MM.1S (cell line): ENCODE data around the gene RAET1L.

Experiments used
- DNase-seq: peaks from one replicate; pipeline ENCODE4 v3.0.0-alpha.2; 2015
- H2AFZ ChIP-seq: fragments of 300-600 bp; sonication (generic); 2 replicates; pipeline ENCODE4 v1.6.0; 2016; ENCODE audit warnings: antibody characterized with exemption, low read length
- H3F3A ChIP-seq: fragments of 300-600 bp; sonication (generic); 2 replicates; pipeline ENCODE4 v1.6.1; 2016; ENCODE audit warnings: mild to moderate bottlenecking, antibody characterized with exemption, low read length, moderate library complexity, mixed read lengths; ENCODE audit not compliant: insufficient read depth
- H3K27ac ChIP-seq: fragments of 300-600 bp; sonication (generic); 2 replicates; pipeline ENCODE4 v1.5.1; 2016; ENCODE audit warnings: mild to moderate bottlenecking, low read length
- H3K27me3 ChIP-seq: fragments of 300-600 bp; sonication (generic); replicated peaks from 2 replicates; pipeline ENCODE4 v1.6.0; 2016; ENCODE audit warnings: low read length; ENCODE audit not compliant: insufficient read depth
- H3K36me3 ChIP-seq: fragments of 300-600 bp; sonication (generic); replicated peaks from 2 replicates; pipeline ENCODE4 v1.6.1; 2016; ENCODE audit warnings: mild to moderate bottlenecking, low read length, mixed read lengths; ENCODE audit not compliant: insufficient read depth
- H3K4me1 ChIP-seq: fragments of 300-600 bp; sonication (generic); 2 replicates; pipeline ENCODE4 v1.6.1; 2016; ENCODE audit warnings: low read length, mixed read lengths
- H3K4me2 ChIP-seq: fragments of 300-600 bp; sonication (generic); 2 replicates; pipeline ENCODE4 v1.6.0; 2016; ENCODE audit warnings: low read depth, low read length
- H3K4me3 ChIP-seq: fragments of 300-600 bp; sonication (generic); 2 replicates; pipeline ENCODE4 v1.5.1; 2016; ENCODE audit warnings: low read length, mixed read lengths
- H3K79me2 ChIP-seq: fragments of 300-600 bp; sonication (generic); 2 replicates; pipeline ENCODE4 v1.6.1; 2016; ENCODE audit warnings: mixed run types, low read length, mixed read lengths
- H3K9ac ChIP-seq: fragments of 300-600 bp; sonication (generic); 2 replicates; pipeline ENCODE4 v1.6.1; 2016; ENCODE audit warnings: low read length, mixed read lengths
- H3K9me2 ChIP-seq: fragments of 300-600 bp; sonication (generic); replicated peaks from 2 replicates; pipeline ENCODE4 v1.6.1; 2016; ENCODE audit warnings: mild to moderate bottlenecking, low read length, mixed read lengths; ENCODE audit not compliant: insufficient read depth
- H3K9me3 ChIP-seq: fragments of 300-600 bp; sonication (generic); replicated peaks from 2 replicates; pipeline ENCODE4 v1.6.1; 2016; ENCODE audit warnings: mild to moderate bottlenecking, low read length, mixed read lengths; ENCODE audit not compliant: insufficient read depth
- H4K20me1 ChIP-seq: fragments of 300-600 bp; sonication (generic); 2 replicates; pipeline ENCODE4 v1.6.1; 2016; ENCODE audit warnings: mild to moderate bottlenecking, low read length, moderate library complexity, mixed read lengths; ENCODE audit not compliant: insufficient read depth
- CTCF ChIP-seq: fragments of 300-600 bp; sonication (generic); IDR thresholded peaks from 2 replicates; pipeline ENCODE4 v1.5.1; 2016; ENCODE audit warnings: antibody characterized with exemption, low read length, mixed read lengths
- EZH2 ChIP-seq: fragments of 300-600 bp; sonication (generic); optimal IDR thresholded peaks from 2 replicates; pipeline ENCODE3; 2017; ENCODE audit warnings: low read depth, mild to moderate bottlenecking, antibody characterized with exemption, low read length, mixed read lengths
- EZH2phosphoT487 ChIP-seq: fragments of 300-600 bp; sonication (generic); IDR thresholded peaks from 2 replicates; pipeline ENCODE4 v1.6.1; 2018; ENCODE audit warnings: antibody characterized with exemption, low read length

The RAET1L gene

GRCh38 chr6:150046943-150047342 lies 21.6 kb upstream of the RAET1L start:
- Histone ChIP-seq H3K4me1 (no peaks in the 10 kb centered on the region), H3K4me3 (no peak overlapping the region), H3K27me3 (peaks cover 1% of the 10 kb centered on the region; the same call in 1 of the 2 replicates), H3K9ac (no peak overlapping the region), H3K4me2 (no peak overlapping the region), H3K36me3 (no peaks in the 10 kb centered on the region), H2AFZ (no peak overlapping the region), H3K9me2 (no peaks in the 10 kb centered on the region), H3K9me3 (no peaks in the 10 kb centered on the region), H4K20me1 (no peaks in the 10 kb centered on the region), H3F3A (no peaks in the 10 kb centered on the region), H3K27ac (no peak overlapping the region), H3K79me2 (no peaks in the 10 kb centered on the region)
- DNase-seq, result no peak
- TF ChIP-seq EZH2 (no peak), CTCF (no peak), EZH2phosphoT487 (no peak)

- Histone ChIP-seq H3K79me2 (no peaks in the 10 kb centered on the region), H4K20me1 (no peaks in the 10 kb centered on the region), H3K36me3 (no peaks in the 10 kb centered on the region), H3K4me2 (no peak overlapping the region), H3K4me1 (no peaks in the 10 kb centered on the region), H3K27me3 (no peaks in the 10 kb centered on the region), H3K9me3 (no peaks in the 10 kb centered on the region), H3K9ac (no peak overlapping the region), H3F3A (no peaks in the 10 kb centered on the region), H3K4me3 (no peak overlapping the region), H2AFZ (no peak overlapping the region), H3K27ac (no peak overlapping the region), H3K9me2 (no peaks in the 10 kb centered on the region)
- DNase-seq, result no peak
- no peak for TF ChIP-seq CTCF
- no peak for TF ChIP-seq EZH2phosphoT487
- TF ChIP-seq EZH2, result no peak
These were observed 19.4 kb upstream of the RAET1L start for GRCh38 chr6:150044621-150045145.

- TF ChIP-seq EZH2 (no peak), EZH2phosphoT487 (no peak), CTCF (no peak)
- Histone ChIP-seq H3K4me1 (no peaks in the 10 kb centered on the region), H3K36me3 (no peaks in the 10 kb centered on the region), H3K79me2 (no peaks in the 10 kb centered on the region), H3K27me3 (no peaks in the 10 kb centered on the region), H3K4me3 (no peak overlapping the region), H3K27ac (no peak overlapping the region), H2AFZ (no peak overlapping the region), H4K20me1 (no peaks in the 10 kb centered on the region), H3K9ac (no peak overlapping the region), H3K9me3 (no peaks in the 10 kb centered on the region), H3K4me2 (no peak overlapping the region), H3F3A (no peaks in the 10 kb centered on the region), H3K9me2 (no peaks in the 10 kb centered on the region)
- DNase-seq, result no peak
These were observed 18.4 kb upstream of the RAET1L start for GRCh38 chr6:150043501-150044412.
